ENCODE measurements around the gene KMT2E.

KMT2E gene, protein sequence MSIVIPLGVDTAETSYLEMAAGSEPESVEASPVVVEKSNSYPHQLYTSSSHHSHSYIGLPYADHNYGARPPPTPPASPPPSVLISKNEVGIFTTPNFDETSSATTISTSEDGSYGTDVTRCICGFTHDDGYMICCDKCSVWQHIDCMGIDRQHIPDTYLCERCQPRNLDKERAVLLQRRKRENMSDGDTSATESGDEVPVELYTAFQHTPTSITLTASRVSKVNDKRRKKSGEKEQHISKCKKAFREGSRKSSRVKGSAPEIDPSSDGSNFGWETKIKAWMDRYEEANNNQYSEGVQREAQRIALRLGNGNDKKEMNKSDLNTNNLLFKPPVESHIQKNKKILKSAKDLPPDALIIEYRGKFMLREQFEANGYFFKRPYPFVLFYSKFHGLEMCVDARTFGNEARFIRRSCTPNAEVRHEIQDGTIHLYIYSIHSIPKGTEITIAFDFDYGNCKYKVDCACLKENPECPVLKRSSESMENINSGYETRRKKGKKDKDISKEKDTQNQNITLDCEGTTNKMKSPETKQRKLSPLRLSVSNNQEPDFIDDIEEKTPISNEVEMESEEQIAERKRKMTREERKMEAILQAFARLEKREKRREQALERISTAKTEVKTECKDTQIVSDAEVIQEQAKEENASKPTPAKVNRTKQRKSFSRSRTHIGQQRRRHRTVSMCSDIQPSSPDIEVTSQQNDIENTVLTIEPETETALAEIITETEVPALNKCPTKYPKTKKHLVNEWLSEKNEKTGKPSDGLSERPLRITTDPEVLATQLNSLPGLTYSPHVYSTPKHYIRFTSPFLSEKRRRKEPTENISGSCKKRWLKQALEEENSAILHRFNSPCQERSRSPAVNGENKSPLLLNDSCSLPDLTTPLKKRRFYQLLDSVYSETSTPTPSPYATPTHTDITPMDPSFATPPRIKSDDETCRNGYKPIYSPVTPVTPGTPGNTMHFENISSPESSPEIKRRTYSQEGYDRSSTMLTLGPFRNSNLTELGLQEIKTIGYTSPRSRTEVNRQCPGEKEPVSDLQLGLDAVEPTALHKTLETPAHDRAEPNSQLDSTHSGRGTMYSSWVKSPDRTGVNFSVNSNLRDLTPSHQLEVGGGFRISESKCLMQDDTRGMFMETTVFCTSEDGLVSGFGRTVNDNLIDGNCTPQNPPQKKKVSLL (N-terminal part only)

GRCh38 chr7:105013816-105014692, at the start of gene KMT2E:
Gene KMT2E (plus strand): TSS chr7:105014205. CDS start chr7:105040953, 26,748 bp downstream.
- H3K9me3 ChIP-seq (ENCODE audit: control insufficient read depth in 5 of 5, low read length in 5 of 5) = no peaks in the 10 kb centered on the region
- no peaks in the 10 kb centered on the region for H3K27me3 ChIP-seq (ENCODE audit: control insufficient read depth in 5 of 5, insufficient read depth in 4 of 5, low read length in 5 of 5)
- H3K4me3 ChIP-seq (ENCODE audit: low read depth in 1 of 5, low read length in 5 of 5) = peak within 1 kb of the TSS; percentile 99
- no peaks in the 10 kb centered on the region for H3K36me3 ChIP-seq (ENCODE audit: control insufficient read depth in 5 of 5, insufficient read depth in 5 of 5, low read length in 5 of 5)
- peak within 1 kb of the TSS; percentile 100 for H3K27ac ChIP-seq (ENCODE audit: low read depth, low read length)
- peaks cover 0 to 54% (median 51%) of the 10 kb centered on the region in 5 donors for H3K4me1 ChIP-seq (ENCODE audit: control insufficient read depth in 5 of 5, insufficient read depth in 5 of 5, low read length in 5 of 5)
- H3K9ac ChIP-seq (ENCODE audit: low read length in 5 of 5) = peak within 1 kb of the TSS; percentile 100

DNA sequence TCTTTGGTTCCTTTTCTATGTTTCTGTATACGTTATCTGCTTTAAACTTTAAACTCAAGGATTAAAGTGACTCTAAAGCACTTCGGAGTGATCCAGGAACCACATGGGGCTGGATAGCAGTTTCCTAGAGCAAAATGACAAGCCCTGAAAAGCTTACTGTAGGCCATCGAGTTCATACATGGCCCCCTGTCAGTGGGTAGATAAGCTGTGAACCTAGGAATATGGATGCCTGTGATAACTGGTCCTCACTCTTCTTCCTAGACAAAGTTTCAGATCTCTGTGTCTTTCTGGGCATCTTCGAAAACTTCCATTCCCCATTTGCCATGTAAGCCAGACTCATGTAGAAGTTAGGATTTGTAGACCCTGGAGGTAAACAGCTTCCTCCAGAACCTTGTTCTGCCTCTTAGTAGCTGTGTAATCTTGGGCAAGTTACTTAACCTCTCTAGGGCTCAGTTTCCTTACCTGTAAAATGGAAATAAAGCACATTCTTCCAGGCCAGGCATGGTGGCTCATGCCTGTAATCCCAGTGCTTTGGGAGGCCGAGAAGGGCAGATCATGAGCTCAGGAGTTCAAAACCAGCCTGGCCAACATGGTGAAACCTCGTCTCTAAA, 49.3 kb upstream of the KMT2E start:
- no peaks in the 10 kb centered on the region for H3K36me3 ChIP-seq (ENCODE audit: control insufficient read depth in 5 of 5, insufficient read depth in 5 of 5, low read length in 5 of 5)
- peaks cover 2 to 29% (median 16%) of the 10 kb centered on the region in 5 donors for H3K4me1 ChIP-seq (ENCODE audit: control insufficient read depth in 5 of 5, insufficient read depth in 5 of 5, low read length in 5 of 5)
- no peak overlapping the region for H3K27ac ChIP-seq (ENCODE audit: low read depth, low read length)

GRCh38 chr7:104966022-104966421, 48.0 kb upstream of the KMT2E start:
- no peak overlapping the region for H3K9ac ChIP-seq (ENCODE audit: low read length in 5 of 5)
- H3K27ac ChIP-seq (ENCODE audit: low read depth, low read length) = no peak overlapping the region
- no peaks in the 10 kb centered on the region for H3K27me3 ChIP-seq (ENCODE audit: control insufficient read depth in 5 of 5, insufficient read depth in 4 of 5, low read length in 5 of 5)
- H3K9me3 ChIP-seq (ENCODE audit: control insufficient read depth in 5 of 5, low read length in 5 of 5) = no peaks in the 10 kb centered on the region
- no peaks in the 10 kb centered on the region for H3K36me3 ChIP-seq (ENCODE audit: control insufficient read depth in 5 of 5, insufficient read depth in 5 of 5, low read length in 5 of 5)
- peaks cover 2 to 23% (median 13%) of the 10 kb centered on the region in 5 donors for H3K4me1 ChIP-seq (ENCODE audit: control insufficient read depth in 5 of 5, insufficient read depth in 5 of 5, low read length in 5 of 5)
- no peak overlapping the region for H3K4me3 ChIP-seq (ENCODE audit: low read depth in 1 of 5, low read length in 5 of 5)

More for the DNA sequence above, 49.3 kb upstream of the KMT2E start:
- H3K9me3 ChIP-seq (ENCODE audit: control insufficient read depth in 5 of 5, low read length in 5 of 5) = no peaks in the 10 kb centered on the region
- H3K27me3 ChIP-seq (ENCODE audit: control insufficient read depth in 5 of 5, insufficient read depth in 4 of 5, low read length in 5 of 5) = no peaks in the 10 kb centered on the region
- H3K9ac ChIP-seq (ENCODE audit: low read length in 5 of 5) = no peak overlapping the region
- H3K4me3 ChIP-seq (ENCODE audit: low read depth in 1 of 5, low read length in 5 of 5) = no peak overlapping the region

- Histone ChIP-seq H3K27ac (ENCODE audit: low read depth, low read length) (no peak overlapping the region), H3K9ac (ENCODE audit: low read length in 5 of 5) (no peak overlapping the region), H3K4me3 (ENCODE audit: low read depth in 1 of 5, low read length in 5 of 5) (no peak overlapping the region), H3K27me3 (ENCODE audit: control insufficient read depth in 5 of 5, insufficient read depth in 4 of 5, low read length in 5 of 5) (no peaks in the 10 kb centered on the region), H3K36me3 (ENCODE audit: control insufficient read depth in 5 of 5, insufficient read depth in 5 of 5, low read length in 5 of 5) (no peaks in the 10 kb centered on the region), H3K9me3 (ENCODE audit: control insufficient read depth in 5 of 5, low read length in 5 of 5) (no peaks in the 10 kb centered on the region), H3K4me1 (ENCODE audit: control insufficient read depth in 5 of 5, insufficient read depth in 5 of 5, low read length in 5 of 5) (peaks cover 0 to 26% (median 11%) of the 10 kb centered on the region in 5 donors)
These were observed 46.9 kb upstream of the KMT2E start for GRCh38 chr7:104967088-104967487.

- Histone ChIP-seq H3K4me3 (ENCODE audit: low read depth in 1 of 5, low read length in 5 of 5) (no peak overlapping the region), H3K9ac (ENCODE audit: low read length in 5 of 5) (no peak overlapping the region), H3K27ac (ENCODE audit: low read depth, low read length) (peak overlapping the region; percentile 30), H3K9me3 (ENCODE audit: control insufficient read depth in 5 of 5, low read length in 5 of 5) (no peaks in the 10 kb centered on the region), H3K27me3 (ENCODE audit: control insufficient read depth in 5 of 5, insufficient read depth in 4 of 5, low read length in 5 of 5) (no peaks in the 10 kb centered on the region), H3K4me1 (ENCODE audit: control insufficient read depth in 5 of 5, insufficient read depth in 5 of 5, low read length in 5 of 5) (peaks cover 0 to 28% (median 15%) of the 10 kb centered on the region in 5 donors), H3K36me3 (ENCODE audit: control insufficient read depth in 5 of 5, insufficient read depth in 5 of 5, low read length in 5 of 5) (no peaks in the 10 kb centered on the region)
These were observed 46.4 kb upstream of the KMT2E start for GRCh38 chr7:104967595-104967994.

- Histone ChIP-seq H3K36me3 (ENCODE audit: control insufficient read depth in 5 of 5, insufficient read depth in 5 of 5, low read length in 5 of 5) (no peaks in the 10 kb centered on the region), H3K27me3 (ENCODE audit: control insufficient read depth in 5 of 5, insufficient read depth in 4 of 5, low read length in 5 of 5) (no peaks in the 10 kb centered on the region), H3K9ac (ENCODE audit: low read length in 5 of 5) (no peak overlapping the region), H3K4me3 (ENCODE audit: low read depth in 1 of 5, low read length in 5 of 5) (no peak overlapping the region), H3K9me3 (ENCODE audit: control insufficient read depth in 5 of 5, low read length in 5 of 5) (no peaks in the 10 kb centered on the region), H3K27ac (ENCODE audit: low read depth, low read length) (no peak overlapping the region), H3K4me1 (ENCODE audit: control insufficient read depth in 5 of 5, insufficient read depth in 5 of 5, low read length in 5 of 5) (peaks cover 1 to 30% (median 19%) of the 10 kb centered on the region in 5 donors)
These were observed 45.4 kb upstream of the KMT2E start for GRCh38 chr7:104968648-104969047.

- Histone ChIP-seq H3K4me3 (ENCODE audit: low read depth in 1 of 5, low read length in 5 of 5) (no peak overlapping the region), H3K9ac (ENCODE audit: low read length in 5 of 5) (no peak overlapping the region), H3K27ac (ENCODE audit: low read depth, low read length) (no peak overlapping the region), H3K9me3 (ENCODE audit: control insufficient read depth in 5 of 5, low read length in 5 of 5) (no peaks in the 10 kb centered on the region), H3K4me1 (ENCODE audit: control insufficient read depth in 5 of 5, insufficient read depth in 5 of 5, low read length in 5 of 5) (peaks cover 5 to 27% (median 24%) of the 10 kb centered on the region in 5 donors), H3K36me3 (ENCODE audit: control insufficient read depth in 5 of 5, insufficient read depth in 5 of 5, low read length in 5 of 5) (no peaks in the 10 kb centered on the region), H3K27me3 (ENCODE audit: control insufficient read depth in 5 of 5, insufficient read depth in 4 of 5, low read length in 5 of 5) (no peaks in the 10 kb centered on the region)
These were observed 44.8 kb upstream of the KMT2E start for GRCh38 chr7:104969183-104969582.

GRCh38 chr7:104971290-104972071, 42.5 kb upstream of the KMT2E start:
- no peak overlapping the region for H3K4me3 ChIP-seq (ENCODE audit: low read depth in 1 of 5, low read length in 5 of 5)
- H3K27ac ChIP-seq (ENCODE audit: low read depth, low read length) = peak overlapping the region; percentile 55
- peaks cover 8 to 31% (median 28%) of the 10 kb centered on the region in 5 donors for H3K4me1 ChIP-seq (ENCODE audit: control insufficient read depth in 5 of 5, insufficient read depth in 5 of 5, low read length in 5 of 5)
- no peaks in the 10 kb centered on the region for H3K36me3 ChIP-seq (ENCODE audit: control insufficient read depth in 5 of 5, insufficient read depth in 5 of 5, low read length in 5 of 5)
- no peaks in the 10 kb centered on the region for H3K27me3 ChIP-seq (ENCODE audit: control insufficient read depth in 5 of 5, insufficient read depth in 4 of 5, low read length in 5 of 5)
- H3K9me3 ChIP-seq (ENCODE audit: control insufficient read depth in 5 of 5, low read length in 5 of 5) = no peaks in the 10 kb centered on the region
- peak overlapping the region in 1 of 5 donors; percentile 41 for H3K9ac ChIP-seq (ENCODE audit: low read length in 5 of 5)
